ENCODE results near the gene SUSD2.
"Not testable (repeated sequence)": the region's sequence is repeated elsewhere in the genome, so short reads cannot be mapped to it uniquely, and the experiment has no call there.

The SUSD2 gene

DNA sequence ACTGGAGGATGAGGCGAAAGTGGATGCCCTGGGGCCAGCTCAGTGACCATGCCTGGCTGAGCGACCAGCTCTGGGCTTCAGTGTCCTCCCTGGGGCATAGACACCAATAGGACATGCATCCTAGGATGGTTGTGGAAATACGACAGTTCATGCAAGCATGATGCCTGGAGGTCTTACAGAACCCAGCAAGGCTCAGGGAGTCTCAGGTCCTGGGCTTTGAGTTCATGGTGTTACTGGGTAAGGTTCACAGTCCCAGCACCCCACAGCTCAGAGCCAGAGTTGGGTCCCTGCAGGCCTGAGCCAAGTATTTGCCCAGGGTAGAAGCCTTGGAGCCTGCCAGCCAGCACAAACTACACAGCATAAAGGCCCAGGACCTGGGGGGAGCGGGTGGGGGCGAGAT, 4.2 kb upstream of the SUSD2 start:
- DNase-seq, result no peak

DNA sequence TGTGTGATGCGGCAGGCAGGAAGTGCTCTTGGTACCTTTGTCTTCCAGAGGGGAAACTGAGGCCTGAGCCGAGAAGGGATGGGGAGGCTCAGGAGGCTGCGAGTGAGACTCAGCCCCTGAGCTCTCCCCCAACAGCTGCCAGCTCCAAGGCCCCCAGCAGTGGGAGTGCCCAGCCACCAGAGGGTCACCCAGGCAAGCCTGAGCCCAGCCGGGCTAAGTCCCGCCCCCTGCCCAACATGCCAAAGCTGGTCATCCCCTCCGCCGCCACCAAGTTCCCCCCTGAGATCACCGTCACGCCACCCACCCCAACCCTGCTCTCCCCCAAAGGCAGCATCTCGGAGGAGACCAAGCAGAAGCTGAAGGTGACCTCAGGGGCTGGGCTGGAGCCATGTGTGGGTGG, 3.8 kb upstream of the SUSD2 start:
- DNase-seq, result no peak

DNA sequence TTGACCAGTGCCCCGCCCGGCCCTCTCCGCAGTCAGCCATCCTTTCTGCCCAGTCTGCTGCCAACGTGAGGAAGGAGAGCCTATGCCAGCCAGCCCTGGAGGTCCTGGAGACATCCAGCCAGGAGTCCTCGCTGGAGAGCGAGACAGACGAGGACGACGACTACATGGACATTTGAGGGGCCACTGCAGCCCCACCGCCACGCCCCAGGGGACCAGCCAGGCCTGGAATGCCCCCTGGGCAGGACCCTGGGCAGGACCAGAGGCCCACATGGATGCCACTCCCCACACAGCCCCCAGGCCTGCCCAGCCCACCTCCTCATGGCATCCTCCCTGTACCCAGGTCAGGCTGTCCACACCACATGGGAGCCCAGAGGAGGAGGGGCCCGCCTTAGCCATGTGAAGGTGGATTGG, 3.3 kb upstream of the SUSD2 start:
- no peak for DNase-seq

DNA sequence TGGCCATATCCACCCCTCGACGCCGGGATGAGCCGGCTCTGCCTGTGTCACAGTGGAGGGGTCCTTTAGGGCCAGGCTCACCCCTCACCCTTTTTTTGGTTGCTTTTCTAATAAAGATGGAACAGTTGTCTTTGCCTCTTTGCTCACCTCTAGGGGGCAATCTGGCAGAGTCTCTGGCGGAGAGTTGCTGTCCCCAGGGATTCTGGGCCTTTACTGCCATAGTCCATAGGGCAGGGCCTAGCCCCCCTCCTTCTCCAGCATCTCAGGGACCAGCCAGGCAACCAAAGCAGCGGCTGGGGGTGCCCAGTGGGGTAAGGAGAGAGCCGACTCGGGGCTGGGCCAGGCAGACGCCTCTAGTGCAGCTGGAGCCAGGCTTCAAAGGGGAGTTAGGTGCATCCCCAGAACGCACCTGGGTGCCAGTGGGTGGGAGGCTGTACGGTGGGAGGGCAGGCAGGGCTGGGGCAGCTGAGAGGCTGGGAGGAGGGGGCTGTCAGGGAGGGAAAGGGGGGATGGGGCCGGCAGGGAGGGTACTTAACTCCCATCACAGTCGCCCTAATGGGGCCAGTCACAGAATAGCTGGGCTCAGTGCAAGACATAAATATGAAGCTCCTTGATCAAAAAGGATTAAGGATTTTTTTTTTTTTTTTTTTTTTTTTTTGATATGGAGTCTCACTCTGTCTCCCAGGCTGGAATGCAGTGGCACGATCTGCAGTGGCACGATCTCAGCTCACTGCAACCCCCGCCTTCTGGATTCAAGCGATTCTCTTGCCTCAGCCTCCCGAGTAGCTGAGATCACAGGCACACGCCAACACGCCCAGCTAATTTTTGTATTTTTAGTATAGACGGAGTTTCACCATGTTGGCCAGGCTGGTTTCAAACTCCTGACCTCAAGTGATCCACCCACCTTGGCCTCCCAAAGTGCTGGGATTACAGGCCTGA, 2.5 kb upstream of the SUSD2 start:
- DNase-seq, result no peak

DNA sequence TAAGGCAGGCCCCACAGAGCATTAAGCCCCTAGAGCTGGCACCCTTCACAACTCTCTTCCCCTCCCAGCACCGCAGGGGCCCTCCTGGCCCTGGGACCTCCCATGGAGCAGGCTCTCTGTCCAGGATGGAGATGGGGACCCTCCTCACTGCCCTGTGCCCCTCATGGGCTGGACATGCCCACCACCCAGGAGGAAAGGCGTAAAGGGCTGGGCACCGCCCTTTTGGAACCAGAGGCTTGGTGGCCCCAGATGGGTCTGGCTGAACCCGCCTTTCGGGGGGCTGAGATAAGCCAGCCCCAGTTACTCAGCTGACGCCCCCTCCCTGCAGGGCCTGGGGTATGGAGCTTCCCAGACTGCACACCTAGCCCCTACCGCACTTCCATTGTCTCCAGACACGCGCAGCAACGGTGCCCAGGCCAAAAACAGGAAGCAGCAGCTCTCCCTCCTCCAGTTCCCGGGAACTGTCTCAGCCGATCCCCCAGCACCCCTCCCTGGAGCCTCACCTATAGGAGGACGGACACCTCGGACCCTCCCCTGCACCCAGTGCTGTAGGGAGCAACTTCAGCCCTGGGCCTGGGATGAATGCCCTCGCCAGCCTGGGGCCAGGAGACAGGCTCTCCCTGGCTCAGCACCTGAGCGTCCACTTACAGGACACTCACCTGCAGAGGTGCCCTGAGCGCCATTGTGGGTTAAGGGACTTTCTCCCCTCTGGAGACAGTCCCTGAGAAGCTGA, 1.6 kb upstream of the SUSD2 start:
- no peak for DNase-seq

DNA sequence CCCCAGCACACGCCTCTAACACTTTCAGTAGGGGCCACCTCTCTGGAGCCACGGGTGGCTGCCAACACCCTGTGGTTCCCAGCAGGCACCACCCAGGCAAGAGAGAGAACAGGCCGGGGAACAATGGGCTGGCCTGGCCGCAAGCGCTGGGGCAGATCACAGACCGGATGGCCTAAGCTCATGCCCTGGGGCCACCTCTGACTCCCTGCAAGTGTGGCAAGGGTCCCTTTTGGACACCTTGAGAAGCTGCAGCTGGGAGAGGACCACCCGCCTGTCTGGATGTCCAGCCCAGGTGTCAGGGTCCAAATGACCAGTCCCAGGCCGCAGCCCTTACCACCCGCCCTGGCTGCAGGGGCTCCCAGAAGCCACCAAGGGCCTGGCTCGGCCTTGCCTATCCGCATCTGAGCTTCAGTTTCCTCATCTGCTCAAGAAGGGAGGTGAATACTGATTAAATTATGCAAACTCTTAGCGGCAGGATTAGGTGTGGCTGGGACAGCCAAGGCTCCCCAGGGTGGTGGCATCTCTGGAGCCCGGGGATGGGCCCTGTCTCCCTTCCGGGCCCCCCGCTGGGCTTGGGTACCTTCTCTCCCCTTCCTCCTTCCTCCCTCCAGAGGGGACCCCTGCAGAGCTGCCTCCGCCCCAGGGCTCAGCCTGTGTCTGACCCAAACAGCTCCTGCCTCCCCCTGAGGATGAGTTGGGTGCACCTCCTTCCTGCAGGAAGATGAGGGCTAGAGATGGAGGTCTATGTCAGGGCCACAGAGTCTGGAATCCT, 785 bp upstream of the SUSD2 start:
- DNase-seq, result no peak

DNA sequence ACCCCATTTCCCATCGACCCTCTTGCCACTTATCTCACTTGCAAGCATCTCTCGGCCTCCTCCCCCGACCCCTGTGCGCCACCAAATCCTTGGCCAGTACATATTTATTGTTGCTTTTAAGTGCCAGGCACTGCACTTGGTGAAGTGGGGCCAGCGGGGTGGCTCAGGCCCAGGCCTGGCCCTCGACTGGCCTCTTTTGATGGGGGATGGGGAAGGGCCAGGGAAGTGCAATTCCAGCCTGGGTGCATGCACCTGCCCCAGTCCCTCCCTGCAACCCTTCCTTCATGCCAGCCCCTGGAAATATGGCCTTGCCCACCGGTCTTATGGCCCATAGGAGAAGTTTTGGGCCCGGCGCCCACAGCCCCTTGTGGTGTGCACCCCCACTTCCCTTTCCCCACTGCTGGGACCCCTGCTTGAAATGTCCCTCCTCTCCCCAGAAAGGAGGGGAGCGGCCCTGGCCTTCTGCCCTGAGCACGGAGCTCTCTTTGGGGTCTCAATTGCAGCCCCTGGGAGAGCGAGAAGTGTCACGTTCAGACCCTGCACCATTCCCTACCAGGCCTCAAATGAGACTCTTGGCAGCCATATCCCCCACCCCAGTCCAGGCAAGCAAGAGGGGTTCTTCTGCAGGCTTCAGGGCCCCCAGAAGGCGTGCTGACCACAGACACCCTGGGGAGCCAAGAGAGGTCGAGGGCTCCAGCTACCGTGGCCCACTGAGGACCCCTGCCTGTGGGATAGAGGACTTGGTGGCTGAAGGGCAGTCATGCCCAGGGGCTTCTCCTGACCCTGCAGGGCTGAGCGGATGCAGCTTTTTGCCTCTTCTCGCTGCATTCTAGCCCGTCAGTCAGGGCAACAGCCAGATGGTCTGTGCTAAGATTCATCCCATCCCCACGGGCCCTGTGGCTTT, 961 bp downstream of the SUSD2 start:
- no peak for DNase-seq

DNA sequence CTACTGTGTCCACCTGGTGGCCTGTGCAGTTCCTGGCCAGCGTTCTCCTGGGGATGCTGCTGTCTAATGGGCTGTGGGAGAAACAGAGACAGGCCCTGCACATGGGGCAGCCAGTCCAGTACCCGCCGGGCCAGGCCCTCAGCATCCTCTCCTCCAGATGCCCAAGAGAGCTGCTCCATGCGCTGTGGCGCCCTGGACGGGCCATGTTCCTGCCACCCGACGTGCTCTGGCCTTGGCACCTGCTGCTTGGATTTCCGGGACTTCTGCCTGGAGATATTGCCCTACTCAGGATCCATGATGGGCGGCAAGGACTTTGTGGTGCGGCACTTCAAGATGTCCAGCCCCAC, 1.6 kb downstream of the SUSD2 start:
- DNase-seq, result not testable (repeated sequence)

DNA sequence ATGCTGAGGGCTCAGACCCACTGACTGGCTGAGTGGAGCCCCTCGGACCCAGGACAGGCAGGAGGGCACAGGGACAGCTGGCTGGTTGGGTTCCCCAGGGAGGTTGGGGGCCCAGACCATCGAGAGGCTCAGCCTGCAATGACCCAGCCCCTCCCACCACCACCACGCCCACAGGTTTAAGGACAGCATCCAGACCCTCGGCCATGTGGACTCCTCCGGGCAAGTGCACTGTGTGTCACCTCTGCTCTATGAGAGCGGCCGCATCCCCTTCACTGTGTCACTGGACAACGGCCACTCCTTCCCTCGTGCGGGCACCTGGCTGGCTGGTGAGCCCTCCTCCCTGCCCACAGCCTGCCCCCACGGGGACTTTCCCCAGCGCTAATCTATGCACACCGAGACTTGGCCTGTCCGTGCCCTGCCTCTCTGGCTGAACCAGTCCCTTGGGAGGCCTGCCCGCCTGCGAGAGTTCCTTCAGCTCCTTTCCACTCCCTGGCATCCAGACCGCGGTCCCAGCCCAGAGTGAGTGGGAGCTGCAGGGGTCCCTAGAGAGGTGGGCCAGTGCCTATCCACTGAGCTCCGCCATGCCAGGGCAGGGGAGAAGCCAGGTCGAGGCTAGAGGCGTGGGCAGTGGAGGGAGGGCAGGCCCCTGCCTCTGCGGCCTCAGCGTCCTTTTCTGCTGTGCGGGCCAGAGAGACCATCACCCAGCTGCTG, 2.2 kb downstream of the SUSD2 start:
- DNase-seq, result no peak

DNA sequence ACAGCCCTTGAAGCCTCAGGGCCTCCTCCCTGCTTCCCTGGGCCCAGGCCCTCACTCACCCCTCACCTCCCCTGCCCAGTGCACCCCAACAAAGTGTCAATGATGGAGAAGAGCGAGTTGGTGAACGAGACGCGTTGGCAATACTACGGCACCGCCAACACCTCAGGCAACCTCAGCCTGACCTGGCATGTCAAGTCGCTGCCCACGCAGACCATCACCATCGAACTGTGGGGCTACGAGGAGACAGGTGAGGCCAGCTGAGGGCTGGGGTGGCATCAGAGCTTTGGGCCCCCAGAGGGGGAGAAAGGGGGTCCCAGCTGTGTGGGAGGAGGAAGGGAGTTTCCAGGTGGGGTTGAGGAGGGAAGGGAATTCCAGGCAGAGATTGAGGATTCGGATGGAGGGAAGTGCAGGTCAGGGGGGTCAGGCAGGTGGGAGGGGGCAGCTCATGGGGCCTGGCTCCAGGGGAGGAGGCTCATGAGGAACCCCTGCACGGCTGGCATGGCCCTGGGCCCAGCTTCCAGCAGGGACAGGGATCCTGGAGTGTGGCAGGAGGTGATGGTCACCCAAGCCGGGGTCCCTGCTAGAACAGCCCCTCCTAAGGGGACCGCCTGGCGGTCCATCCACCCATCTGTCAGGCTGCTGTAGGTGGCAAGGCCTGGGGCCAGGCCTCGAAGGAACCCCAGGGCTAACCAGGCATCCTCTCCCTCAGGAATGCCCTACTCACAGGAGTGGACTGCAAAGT, 2.9 kb downstream of the SUSD2 start:
- DNase-seq, result no peak

DNA sequence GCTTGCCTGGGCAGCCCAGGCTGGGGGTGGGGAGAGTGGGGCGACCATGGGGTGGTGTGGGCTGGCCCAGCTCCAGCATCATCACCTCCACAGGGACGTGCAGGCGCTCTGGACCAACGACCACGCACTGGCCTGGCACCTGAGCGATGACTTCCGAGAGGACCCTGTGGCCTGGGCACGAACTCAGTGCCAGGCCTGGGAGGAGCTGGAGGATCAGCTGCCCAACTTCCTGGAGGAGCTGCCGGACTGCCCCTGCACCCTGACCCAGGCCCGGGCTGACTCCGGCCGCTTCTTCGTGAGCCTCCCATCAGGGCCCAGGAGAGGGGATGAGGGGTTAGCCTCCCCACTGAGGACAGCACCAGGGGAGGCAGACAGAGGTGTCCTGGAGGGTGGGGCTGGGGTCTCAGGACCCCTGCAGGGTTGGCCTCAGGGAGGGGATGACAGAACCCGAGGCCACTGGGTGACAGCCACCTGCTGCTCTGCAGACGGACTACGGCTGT, 3.8 kb downstream of the SUSD2 start:
- DNase-seq, result no peak

DNA sequence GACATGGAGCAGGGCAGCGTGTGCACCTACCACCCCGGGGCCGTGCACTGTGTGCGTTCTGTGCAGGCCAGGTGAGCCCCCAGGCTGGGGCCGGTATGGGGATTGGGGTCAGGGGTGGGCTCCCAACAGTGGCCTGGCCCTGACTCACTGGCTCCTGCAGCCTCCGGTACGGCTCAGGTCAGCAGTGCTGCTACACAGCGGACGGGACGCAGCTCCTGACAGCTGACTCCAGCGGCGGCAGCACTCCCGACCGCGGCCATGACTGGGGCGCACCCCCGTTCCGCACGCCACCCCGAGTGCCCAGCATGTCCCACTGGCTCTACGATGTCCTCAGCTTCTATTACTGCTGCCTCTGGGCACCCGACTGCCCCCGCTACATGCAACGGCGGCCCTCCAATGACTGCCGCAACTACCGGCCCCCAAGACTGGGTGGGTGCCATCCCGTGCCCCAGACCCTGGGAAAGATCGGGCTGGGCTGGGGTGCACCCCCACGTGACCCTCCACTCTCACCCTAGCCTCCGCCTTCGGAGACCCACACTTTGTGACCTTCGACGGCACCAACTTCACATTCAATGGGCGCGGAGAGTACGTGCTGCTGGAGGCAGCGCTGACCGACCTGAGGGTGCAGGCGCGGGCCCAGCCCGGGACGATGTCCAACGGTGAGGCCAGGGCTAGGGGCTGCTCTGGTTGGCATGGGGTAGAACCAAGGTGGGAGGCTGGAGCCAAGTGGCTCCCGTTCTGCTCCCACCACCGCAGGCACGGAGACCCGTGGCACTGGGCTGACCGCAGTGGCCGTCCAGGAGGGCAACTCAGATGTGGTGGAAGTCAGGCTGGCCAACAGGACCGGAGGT, 4.4 kb downstream of the SUSD2 start:
- no peak for DNase-seq

DNA sequence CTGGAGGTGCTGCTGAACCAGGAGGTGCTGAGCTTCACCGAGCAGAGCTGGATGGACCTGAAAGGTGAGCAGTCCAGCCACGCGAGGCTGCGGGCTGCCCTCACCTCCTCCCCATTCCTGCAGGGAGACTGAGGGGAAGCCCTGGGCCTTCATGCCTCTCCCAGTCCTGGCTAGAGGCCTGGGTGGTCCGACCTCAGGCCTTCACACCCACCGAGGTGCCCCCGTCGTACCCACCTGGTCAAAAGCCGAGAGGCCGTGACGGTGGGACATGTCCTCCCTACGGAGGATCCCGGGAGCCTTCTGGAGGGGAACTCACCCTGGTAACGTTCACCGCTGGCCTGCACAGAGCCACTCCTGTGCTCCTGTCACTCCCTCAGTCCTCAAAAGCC, 5.1 kb downstream of the SUSD2 start:
- no peak for DNase-seq

DNA sequence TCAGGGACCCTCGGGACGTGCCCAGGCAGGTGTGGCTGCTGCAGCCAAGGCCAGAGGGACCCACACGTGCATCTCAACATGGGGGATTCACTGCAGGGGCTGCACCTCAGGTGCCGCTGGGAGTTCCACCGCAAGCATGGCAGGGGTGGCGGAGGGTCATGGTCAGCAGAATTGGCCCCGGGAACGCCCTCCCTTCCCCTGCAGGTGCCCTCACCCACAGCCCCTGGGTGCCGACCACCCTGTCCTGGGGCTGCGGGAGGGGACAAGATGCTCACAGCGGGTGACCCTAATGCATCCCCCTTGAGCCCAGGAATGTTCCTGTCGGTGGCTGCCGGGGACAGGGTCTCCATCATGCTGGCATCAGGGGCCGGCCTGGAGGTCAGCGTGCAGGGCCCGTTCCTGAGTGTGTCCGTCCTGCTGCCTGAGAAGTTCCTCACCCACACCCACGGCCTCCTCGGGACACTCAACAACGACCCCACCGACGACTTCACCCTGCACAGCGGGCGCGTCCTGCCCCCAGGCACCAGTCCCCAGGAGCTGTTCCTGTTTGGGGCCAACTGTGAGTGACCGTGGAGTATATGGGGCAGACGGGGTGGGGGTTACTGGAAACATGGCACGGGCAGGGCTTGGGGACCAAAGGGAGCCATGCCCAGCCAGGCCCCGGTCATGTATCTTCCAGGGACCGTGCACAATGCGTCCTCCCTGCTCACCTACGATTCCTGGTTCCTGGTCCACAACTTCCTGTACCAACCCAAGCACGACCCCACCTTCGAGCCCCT, 5.8 kb downstream of the SUSD2 start:
- no peak for DNase-seq

DNA sequence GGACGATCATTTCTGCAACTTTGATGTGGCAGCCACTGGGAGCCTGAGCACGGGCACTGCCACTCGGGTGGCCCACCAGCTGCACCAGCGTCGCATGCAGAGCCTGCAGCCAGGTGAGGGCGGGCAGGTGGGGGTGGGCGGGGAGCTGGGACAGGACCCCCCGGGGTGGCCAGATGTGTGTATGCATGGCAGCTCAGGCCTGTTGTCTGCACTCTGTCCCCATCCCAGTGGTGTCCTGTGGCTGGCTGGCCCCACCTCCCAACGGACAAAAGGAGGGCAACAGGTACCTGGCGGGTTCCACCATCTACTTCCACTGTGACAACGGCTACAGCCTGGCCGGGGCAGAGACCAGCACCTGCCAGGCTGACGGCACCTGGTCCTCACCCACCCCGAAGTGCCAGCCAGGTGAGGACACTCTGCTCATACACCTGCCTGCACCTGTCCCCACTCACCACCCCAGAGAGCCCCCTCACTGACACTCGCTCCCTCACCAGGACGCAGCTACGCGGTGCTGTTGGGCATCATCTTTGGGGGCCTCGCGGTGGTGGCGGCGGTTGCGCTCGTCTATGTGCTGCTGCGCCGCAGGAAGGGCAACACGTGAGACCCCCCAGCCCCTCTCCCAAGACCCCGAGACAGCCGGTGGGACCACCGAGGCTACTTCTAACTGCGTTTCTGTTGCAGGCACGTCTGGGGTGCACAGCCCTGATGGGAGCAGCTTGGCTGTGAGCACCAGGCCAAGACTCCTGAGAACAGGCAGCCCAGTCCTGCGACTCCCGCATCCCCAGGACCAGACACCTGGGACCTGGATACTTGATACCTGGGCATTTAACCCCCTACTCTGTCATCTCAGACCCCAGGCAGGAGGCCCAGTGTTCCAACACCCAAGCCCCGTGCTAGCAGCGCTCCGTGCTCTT, 6.7 kb downstream of the SUSD2 start:
- no peak for DNase-seq

DNA sequence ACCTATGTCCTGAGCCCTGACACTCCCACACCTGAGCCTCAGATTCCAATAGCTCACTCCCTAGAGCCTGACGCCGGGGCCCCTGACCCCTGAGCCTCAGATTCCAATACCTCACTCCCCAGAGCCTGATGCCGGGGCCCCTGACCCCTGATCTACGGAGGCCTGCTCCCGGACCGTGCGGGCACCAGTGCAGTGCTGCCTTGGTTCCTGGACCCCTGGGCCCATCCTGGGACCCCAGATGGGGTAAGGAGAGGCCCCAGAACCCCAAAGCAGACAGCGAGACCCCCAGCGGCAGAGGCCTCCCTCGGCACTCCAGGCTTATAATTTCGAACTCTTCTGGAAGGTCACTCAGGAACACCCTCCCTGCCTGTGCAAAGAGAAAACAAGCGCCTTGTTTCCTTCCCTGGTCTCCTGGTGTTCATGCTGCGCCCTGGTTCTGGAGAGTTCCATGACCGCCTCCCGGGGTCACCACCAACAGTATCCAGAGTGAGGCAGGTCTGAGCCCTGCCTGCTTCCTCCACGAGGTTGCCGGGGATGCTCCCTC, 7.5 kb downstream of the SUSD2 start:
- no peak for DNase-seq
